GM12878 (cell line): ENCODE measurements around the gene WDR72.

Source experiments
- ASH2L ChIP-seq: fragments of 300-600, 200-600 bp; sonication (generic); IDR thresholded peaks from 2 replicates; pipeline ENCODE4 v1.6.1; 2017; ENCODE audit warnings: low read depth, mild to moderate bottlenecking, borderline replicate concordance
- BCL3 ChIP-seq: IDR thresholded peaks from 2 replicates; pipeline ENCODE4 v1.6.1; 2011; ENCODE audit warnings: borderline replicate concordance, low read depth, mild to moderate bottlenecking, moderate library complexity, low read length; ENCODE audit not compliant: insufficient read depth, poor library complexity, severe bottlenecking
- BCLAF1 ChIP-seq: fragments of 450-650 bp; IDR thresholded peaks from 2 replicates; pipeline ENCODE4 v1.6.1; 2017; ENCODE audit warnings: antibody characterized with exemption, mild to moderate bottlenecking, moderate library complexity
- CTCF ChIP-seq, 3 experiments: IDR thresholded peaks in 2 of 3; conservative IDR thresholded peaks in 1 of 3; 2 replicates each; pipeline ENCODE4 v1.5.1; 2011; ENCODE audit warnings: low read depth in 3 of 3, low read length in 3 of 3, mild to moderate bottlenecking in 3 of 3, control low read depth in 2 of 3, moderate library complexity in 2 of 3, inconsistent platforms in 1 of 3, mixed read lengths in 1 of 3; ENCODE audit not compliant: control insufficient read depth in 2 of 3, insufficient read depth in 1 of 3; ENCODE audit errors: extremely low read depth in 1 of 3
- NR2C2 ChIP-seq: IDR thresholded peaks from 2 replicates; pipeline ENCODE4 v1.6.1; 2011; ENCODE audit warnings: borderline replicate concordance, low read depth; ENCODE audit not compliant: control insufficient read depth, insufficient read length
- SIN3A ChIP-seq: IDR thresholded peaks from 2 replicates; pipeline ENCODE4 v1.6.1; 2012; ENCODE audit warnings: low read depth, low read length, improper control_type of control experiment
- SMC3 ChIP-seq: IDR thresholded peaks from 2 replicates; pipeline ENCODE4 v1.6.1; 2011; ENCODE audit warnings: low read length, improper control_type of control experiment, borderline replicate concordance
- ZZZ3 ChIP-seq: IDR thresholded peaks from 2 replicates; pipeline ENCODE4 v1.6.1; 2011; ENCODE audit warnings: low read depth; ENCODE audit not compliant: control insufficient read depth, insufficient read length

GRCh38 chr15:53472883-53473282, 286.6 kb downstream of the WDR72 start:
- TF ChIP-seq NR2C2 (no peak), ASH2L (no peak), SMC3 (no peak), SIN3A (no peak), CTCF (IDR thresholded peaks at IDR 0.05 in 2 of 3, conservative IDR thresholded peaks at IDR 0.05 in 1 of 3; ENCODE audit: control insufficient read depth in 2 of 3, extremely low read depth in 1 of 3, insufficient read depth in 1 of 3, low read depth in 3 of 3, low read length in 3 of 3) (no peak), BCLAF1 (no peak), BCL3 (no peak), ZZZ3 (no peak)
